ENCODE measurements around the gene COL6A3. TPM values are rescaled to one million over a fixed set of nuclear protein-coding genes. Genes with fewer than 3 reads are reported as not detected.

The COL6A3 gene
- total RNA-seq, 4 donors from 2014 or later = 68.1 to 261 (median 75.6) TPM

DNA sequence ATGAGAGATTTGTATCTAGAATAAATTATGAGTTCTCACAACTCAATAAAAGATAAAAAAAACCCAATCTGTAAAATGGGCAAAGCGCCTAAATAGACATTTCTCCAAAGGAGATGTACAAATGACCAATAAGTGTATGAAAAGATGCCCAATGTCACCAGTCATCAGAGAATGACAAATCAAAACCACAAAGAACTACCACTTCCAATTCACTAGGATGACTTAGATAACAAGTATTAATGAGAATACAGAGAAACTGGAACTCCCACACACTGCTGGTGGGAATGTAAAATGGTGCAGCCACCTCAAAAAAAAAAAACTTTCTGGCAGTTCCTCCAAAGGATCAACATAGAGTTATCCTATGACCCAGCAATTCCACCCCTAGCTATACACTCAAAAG is 17.4 kb upstream of the COL6A3 start:
- peaks cover 5 to 15% (median 9%) of the 10 kb centered on the region in 4 donors for H3K4me1 ChIP-seq
- peaks cover 4% of the 10 kb centered on the region for H3K27me3 ChIP-seq
- no peak for DNase-seq
- H3K9me3 ChIP-seq = no peaks in the 10 kb centered on the region
- in situ Hi-C loops (cut with MboI; ENCODE audit: low pct_ligation_motif_present in 1 of 4, low pct_unique_long_range_greater_than_20kb in 1 of 4, low sequenced_read_pairs in 3 of 4) (no loop called here), intact Hi-C loops (cut with DNase I; ENCODE audit: low total_unique reads) (no loop called here)
- H3K4me3 ChIP-seq = no peak overlapping the region
- TF ChIP-seq EP300 (IDR thresholded peaks at IDR 0.05; ENCODE audit: low read depth) (no peak), POLR2AphosphoS5 (IDR thresholded peaks at IDR 0.05) (no peak), POLR2A (IDR thresholded peaks at IDR 0.05) (no peak)
- TF ChIP-seq, protein P1, sequence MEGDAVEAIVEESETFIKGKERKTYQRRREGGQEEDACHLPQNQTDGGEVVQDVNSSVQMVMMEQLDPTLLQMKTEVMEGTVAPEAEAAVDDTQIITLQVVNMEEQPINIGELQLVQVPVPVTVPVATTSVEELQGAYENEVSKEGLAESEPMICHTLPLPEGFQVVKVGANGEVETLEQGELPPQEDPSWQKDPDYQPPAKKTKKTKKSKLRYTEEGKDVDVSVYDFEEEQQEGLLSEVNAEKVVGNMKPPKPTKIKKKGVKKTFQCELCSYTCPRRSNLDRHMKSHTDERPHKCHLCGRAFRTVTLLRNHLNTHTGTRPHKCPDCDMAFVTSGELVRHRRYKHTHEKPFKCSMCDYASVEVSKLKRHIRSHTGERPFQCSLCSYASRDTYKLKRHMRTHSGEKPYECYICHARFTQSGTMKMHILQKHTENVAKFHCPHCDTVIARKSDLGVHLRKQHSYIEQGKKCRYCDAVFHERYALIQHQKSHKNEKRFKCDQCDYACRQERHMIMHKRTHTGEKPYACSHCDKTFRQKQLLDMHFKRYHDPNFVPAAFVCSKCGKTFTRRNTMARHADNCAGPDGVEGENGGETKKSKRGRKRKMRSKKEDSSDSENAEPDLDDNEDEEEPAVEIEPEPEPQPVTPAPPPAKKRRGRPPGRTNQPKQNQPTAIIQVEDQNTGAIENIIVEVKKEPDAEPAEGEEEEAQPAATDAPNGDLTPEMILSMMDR (IDR thresholded peaks at IDR 0.05) = no peak
- no peak overlapping the region for H3K27ac ChIP-seq
- 89% methylated on average over 1 of the region's 1 CpG; no CpG with 5 or more reads in 1 of the 2 donors for WGBS, 2 donors (ENCODE audit: low coverage in 1 of 2)
- no peaks in the 10 kb centered on the region for H3K36me3 ChIP-seq

DNA sequence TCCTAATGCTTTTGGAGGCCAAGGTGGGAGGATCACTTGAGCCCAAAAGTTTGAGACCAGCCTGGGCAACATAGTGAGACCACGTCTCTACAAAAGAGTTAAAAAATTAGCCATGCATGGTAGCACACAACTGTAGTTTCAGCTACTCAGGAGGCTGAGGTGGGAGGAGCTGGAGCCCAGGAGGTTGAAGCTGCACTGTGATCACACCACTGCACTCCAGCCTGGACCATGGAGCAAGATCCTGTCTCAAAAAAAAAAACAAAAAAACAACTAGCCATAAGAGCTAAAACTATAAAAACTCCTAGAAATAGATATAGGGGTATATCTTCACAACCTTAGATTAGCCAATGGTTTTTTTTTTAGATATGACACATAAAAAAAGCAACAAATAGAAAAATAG is 16.9 kb upstream of the COL6A3 start:
- intact Hi-C loops (cut with DNase I; ENCODE audit: low total_unique reads) = no loop called here
- H3K27me3 ChIP-seq = peaks cover 4% of the 10 kb centered on the region
- H3K4me1 ChIP-seq = peaks cover under 1 to 15% (median 8%) of the 10 kb centered on the region in 4 donors
- no peak overlapping the region for H3K4me3 ChIP-seq
- H3K27ac ChIP-seq = no peak overlapping the region
- no peaks in the 10 kb centered on the region for H3K9me3 ChIP-seq
- DNase-seq = no peak
- WGBS, 2 donors (ENCODE audit: low coverage in 1 of 2) = 67 to 100% methylated on average over 1 of the region's 1 CpG
- H3K36me3 ChIP-seq = no peaks in the 10 kb centered on the region
- in situ Hi-C loops (cut with MboI; ENCODE audit: low pct_ligation_motif_present in 1 of 4, low pct_unique_long_range_greater_than_20kb in 1 of 4, low sequenced_read_pairs in 3 of 4) = no loop called here
- TF ChIP-seq POLR2AphosphoS5 (IDR thresholded peaks at IDR 0.05) (no peak), POLR2A (IDR thresholded peaks at IDR 0.05) (no peak), EP300 (IDR thresholded peaks at IDR 0.05; ENCODE audit: low read depth) (no peak)
- TF ChIP-seq, protein P1 (IDR thresholded peaks at IDR 0.05) = no peak

DNA sequence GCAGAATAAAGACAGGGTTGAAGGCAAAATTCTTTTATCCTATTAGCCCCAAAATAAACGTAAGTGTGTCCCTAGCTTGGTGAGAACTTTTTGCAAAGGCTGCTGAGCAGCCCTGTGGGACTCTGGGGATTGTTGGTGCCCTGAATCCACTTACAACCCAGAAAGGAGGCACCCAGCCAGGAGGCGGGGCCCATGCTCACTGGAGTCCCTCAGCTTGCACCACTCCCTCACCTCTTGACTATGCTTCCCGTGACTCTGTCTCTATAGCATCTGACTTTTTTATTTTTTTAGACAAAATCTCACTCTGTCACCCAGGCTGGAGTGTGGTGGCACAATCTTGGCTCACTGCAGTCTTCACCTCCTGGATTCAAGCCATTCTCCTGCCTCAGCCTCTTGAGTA is 15.8 kb upstream of the COL6A3 start:
- in situ Hi-C loops (cut with MboI; ENCODE audit: low pct_ligation_motif_present in 1 of 4, low pct_unique_long_range_greater_than_20kb in 1 of 4, low sequenced_read_pairs in 3 of 4) = no loop called here
- Histone ChIP-seq H3K4me1 (peaks cover 0 to 6% (median 2%) of the 10 kb centered on the region in 4 donors), H3K9me3 (no peaks in the 10 kb centered on the region), H3K27ac (no peak overlapping the region), H3K4me3 (no peak overlapping the region), H3K27me3 (peaks cover 4% of the 10 kb centered on the region), H3K36me3 (no peaks in the 10 kb centered on the region)
- TF ChIP-seq POLR2A (IDR thresholded peaks at IDR 0.05) = no peak
- TF ChIP-seq EP300 (IDR thresholded peaks at IDR 0.05; ENCODE audit: low read depth) = no peak
- no peak for TF ChIP-seq POLR2AphosphoS5 (IDR thresholded peaks at IDR 0.05)
- TF ChIP-seq, protein P1 (IDR thresholded peaks at IDR 0.05) = no peak
- intact Hi-C loops (cut with DNase I; ENCODE audit: low total_unique reads) = no loop called here
- 41 to 57% methylated on average over 3 of the region's 3 CpGs for WGBS, 2 donors (ENCODE audit: low coverage in 1 of 2)
- DNase-seq = no peak

DNA sequence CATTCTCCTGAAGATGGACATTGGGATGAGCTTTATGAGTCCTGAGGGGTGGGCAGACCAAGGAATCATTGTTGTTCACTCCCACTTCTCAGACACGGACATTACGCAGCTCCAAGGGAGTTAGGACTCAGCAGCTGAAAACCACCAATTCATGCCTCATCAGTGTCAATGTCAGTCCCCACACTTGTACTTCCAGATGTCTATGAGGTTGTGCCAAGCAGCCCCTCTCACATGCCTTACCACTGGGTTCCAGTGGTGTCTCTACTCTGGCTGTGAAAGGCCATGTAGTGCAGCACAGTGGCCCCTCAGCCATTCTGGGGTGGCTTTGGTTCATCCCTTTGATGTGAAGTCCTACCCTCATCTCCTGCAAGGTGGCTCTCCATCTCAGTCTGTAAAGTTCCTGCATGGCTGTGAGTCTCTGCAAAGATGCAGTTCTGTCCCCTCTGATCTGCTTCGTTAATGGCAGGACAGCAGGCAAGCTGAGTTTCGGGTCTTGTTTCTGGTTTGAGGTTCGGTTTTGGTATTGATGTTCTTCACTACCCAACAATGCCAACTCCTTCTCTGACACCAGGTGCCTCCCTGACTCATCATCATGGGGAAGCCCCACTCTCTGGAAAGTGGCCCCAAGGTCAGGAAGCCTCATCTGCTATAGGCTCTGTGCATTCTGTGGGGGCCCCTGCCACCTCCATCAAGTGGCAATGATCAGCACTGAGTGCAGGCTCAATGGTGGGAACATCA is 14.0 kb upstream of the COL6A3 start:
- WGBS, 2 donors (ENCODE audit: low coverage in 1 of 2) = 73 to 81% methylated on average over 3 to 5 of the region's 5 CpGs
- Histone ChIP-seq H3K27me3 (peaks cover 6% of the 10 kb centered on the region), H3K27ac (no peak overlapping the region), H3K9me3 (no peaks in the 10 kb centered on the region), H3K36me3 (no peaks in the 10 kb centered on the region), H3K4me1 (no peaks in the 10 kb centered on the region), H3K4me3 (no peak overlapping the region)
- in situ Hi-C loops (cut with MboI; ENCODE audit: low pct_ligation_motif_present in 1 of 4, low pct_unique_long_range_greater_than_20kb in 1 of 4, low sequenced_read_pairs in 3 of 4) (no loop called here), intact Hi-C loops (cut with DNase I; ENCODE audit: low total_unique reads) (no loop called here)
- TF ChIP-seq POLR2A (IDR thresholded peaks at IDR 0.05) (no peak), EP300 (IDR thresholded peaks at IDR 0.05; ENCODE audit: low read depth) (no peak), POLR2AphosphoS5 (IDR thresholded peaks at IDR 0.05) (no peak)
- TF ChIP-seq, protein P1 (IDR thresholded peaks at IDR 0.05) = no peak
- DNase-seq = no peak
